PFSK-1 (cell line): ENCODE data around the gene RNF223.

Experiments
- POLR2AphosphoS5 ChIP-seq: IDR thresholded peaks from 2 replicates; pipeline ENCODE4 v1.6.1; 2012; ENCODE audit warnings: low read depth, mild to moderate bottlenecking, control low read depth, low read length, moderate library complexity
- TF ChIP-seq, protein P1 (sequence below), 2 experiments: IDR thresholded peaks; 2 replicates each; pipeline versions ENCODE4 v1.6.1 to v1.8.0; 2011 to 2012; ENCODE audit warnings: low read depth in 2 of 2, low read length in 2 of 2, control low read depth in 1 of 2, inconsistent platforms in 1 of 2, mild to moderate bottlenecking in 1 of 2, moderate library complexity in 1 of 2; ENCODE audit not compliant: insufficient read depth in 1 of 2

DNA sequence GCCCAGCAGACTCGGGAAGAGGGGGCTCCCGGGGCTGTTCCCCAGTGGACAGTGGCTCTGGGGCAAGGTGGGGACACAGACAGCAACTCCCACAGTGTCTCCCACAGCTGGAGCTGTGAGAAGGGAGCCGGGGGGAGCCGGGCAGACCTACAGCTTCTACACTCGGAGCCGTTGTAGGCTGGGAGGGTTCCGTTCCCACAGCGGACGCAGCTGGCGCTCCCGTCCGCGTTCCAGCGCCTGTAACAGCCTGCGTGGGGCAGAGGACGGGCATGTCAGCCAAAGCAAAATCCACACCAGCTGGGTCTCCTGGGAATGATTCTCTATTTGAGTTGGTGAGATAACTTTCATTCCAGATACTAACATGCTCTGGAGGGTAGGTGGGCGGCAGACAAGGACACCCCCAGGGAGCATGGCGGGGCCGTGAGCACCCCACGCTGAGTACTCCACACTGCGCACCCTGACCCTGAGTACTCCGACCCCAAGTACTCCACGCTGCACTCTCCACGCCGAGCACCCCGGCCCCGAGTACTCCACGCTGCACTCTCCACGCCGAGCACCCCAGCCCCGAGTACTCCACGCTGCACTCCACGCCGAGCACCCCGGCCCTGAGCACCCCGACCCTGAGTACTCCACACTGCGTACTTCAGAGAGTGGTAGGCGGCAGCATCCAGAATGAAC is 13.4 kb upstream of the RNF223 start:
- TF ChIP-seq, protein P1, sequence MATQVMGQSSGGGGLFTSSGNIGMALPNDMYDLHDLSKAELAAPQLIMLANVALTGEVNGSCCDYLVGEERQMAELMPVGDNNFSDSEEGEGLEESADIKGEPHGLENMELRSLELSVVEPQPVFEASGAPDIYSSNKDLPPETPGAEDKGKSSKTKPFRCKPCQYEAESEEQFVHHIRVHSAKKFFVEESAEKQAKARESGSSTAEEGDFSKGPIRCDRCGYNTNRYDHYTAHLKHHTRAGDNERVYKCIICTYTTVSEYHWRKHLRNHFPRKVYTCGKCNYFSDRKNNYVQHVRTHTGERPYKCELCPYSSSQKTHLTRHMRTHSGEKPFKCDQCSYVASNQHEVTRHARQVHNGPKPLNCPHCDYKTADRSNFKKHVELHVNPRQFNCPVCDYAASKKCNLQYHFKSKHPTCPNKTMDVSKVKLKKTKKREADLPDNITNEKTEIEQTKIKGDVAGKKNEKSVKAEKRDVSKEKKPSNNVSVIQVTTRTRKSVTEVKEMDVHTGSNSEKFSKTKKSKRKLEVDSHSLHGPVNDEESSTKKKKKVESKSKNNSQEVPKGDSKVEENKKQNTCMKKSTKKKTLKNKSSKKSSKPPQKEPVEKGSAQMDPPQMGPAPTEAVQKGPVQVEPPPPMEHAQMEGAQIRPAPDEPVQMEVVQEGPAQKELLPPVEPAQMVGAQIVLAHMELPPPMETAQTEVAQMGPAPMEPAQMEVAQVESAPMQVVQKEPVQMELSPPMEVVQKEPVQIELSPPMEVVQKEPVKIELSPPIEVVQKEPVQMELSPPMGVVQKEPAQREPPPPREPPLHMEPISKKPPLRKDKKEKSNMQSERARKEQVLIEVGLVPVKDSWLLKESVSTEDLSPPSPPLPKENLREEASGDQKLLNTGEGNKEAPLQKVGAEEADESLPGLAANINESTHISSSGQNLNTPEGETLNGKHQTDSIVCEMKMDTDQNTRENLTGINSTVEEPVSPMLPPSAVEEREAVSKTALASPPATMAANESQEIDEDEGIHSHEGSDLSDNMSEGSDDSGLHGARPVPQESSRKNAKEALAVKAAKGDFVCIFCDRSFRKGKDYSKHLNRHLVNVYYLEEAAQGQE (IDR thresholded peaks at IDR 0.05; ENCODE audit: insufficient read depth in 1 of 2, low read depth in 2 of 2, low read length in 2 of 2): no peak
- no peak for TF ChIP-seq POLR2AphosphoS5
